Measurements from ENCODE around the gene PABPN1L. TPM values are rescaled to one million over a fixed set of nuclear protein-coding genes. Genes with fewer than 3 reads are reported as not detected.

PABPN1L gene
- total and polyA plus RNA-seq, 2 experiments from 2014 or later: not detected

GRCh38 chr16:88892065-88892464 is 25.6 kb upstream of the PABPN1L start:
- H2AFZ ChIP-seq: no peak overlapping the region
- no peak overlapping the region for H3K4me3 ChIP-seq
- no peaks in the 10 kb centered on the region for H3K36me3 ChIP-seq (ENCODE audit: insufficient read depth)
- no peaks in the 10 kb centered on the region for H3K9me2 ChIP-seq (ENCODE audit: insufficient read depth)
- H3K27me3 ChIP-seq (ENCODE audit: insufficient read depth): no peaks in the 10 kb centered on the region
- Mint-ChIP-seq H3K27ac (no peak overlapping the region), H3K27me3 (ENCODE audit: insufficient read depth, low read depth, poor library complexity) (peaks cover 18% of the 10 kb centered on the region), H3K4me1 (peaks cover 2% of the 10 kb centered on the region; the same call in 1 of the 3 replicates), H3K36me3 (ENCODE audit: low read depth) (peaks cover 3% of the 10 kb centered on the region; the same call in 1 of the 3 replicates), H3K9me3 (peaks cover 8% of the 10 kb centered on the region), H3K4me3 (no peak overlapping the region; the same call in 2 of the 3 replicates)
- H3K4me1 ChIP-seq (ENCODE audit: insufficient read depth): no peaks in the 10 kb centered on the region
- no peaks in the 10 kb centered on the region for H4K20me1 ChIP-seq (replicated peaks; ENCODE audit: insufficient read depth)
- H3K27ac ChIP-seq (ENCODE audit: low read depth): no peak overlapping the region
- no peak for ATAC-seq
- H3F3A ChIP-seq (replicated peaks; ENCODE audit: low read depth): no peaks in the 10 kb centered on the region
- TF ChIP-seq ZNF462 (CRISPR knock-in tag; IDR thresholded peaks at IDR 0.05) (no peak), POLR2AphosphoS5 (IDR thresholded peaks at IDR 0.05; ENCODE audit: low read depth) (no peak), CTCF (conservative IDR thresholded peaks at IDR 0.05; ENCODE audit: low read depth in 2 of 2) (no peak), EZH2phosphoT487 (IDR thresholded peaks at IDR 0.05; ENCODE audit: unreplicated experiment) (no peak)
- no peaks in the 10 kb centered on the region for H3K79me2 ChIP-seq (replicated peaks; ENCODE audit: insufficient read depth)
- H3K4me2 ChIP-seq: no peak overlapping the region
- no peak for DNase-seq (ENCODE audit: low spot score)

Data from GM23338 (cell line).